Ishikawa (cell line): ENCODE results near the gene CSPG4.

Experiments
- CEBPB ChIP-seq: IDR thresholded peaks from 2 replicates; pipeline ENCODE4 v1.6.1; 2012
- CREB1 ChIP-seq: IDR thresholded peaks from 2 replicates; pipeline ENCODE4 v1.6.1; 2012; ENCODE audit warnings: low read depth
- EGR1 ChIP-seq: IDR thresholded peaks from 2 replicates; pipeline ENCODE4 v1.6.1; 2012
- EP300 ChIP-seq: IDR thresholded peaks from 2 replicates; pipeline ENCODE4 v1.6.1; 2012; ENCODE audit warnings: borderline replicate concordance
- FOXM1 ChIP-seq: IDR thresholded peaks from 2 replicates; pipeline ENCODE4 v1.6.1; 2012; ENCODE audit warnings: low read depth, borderline replicate concordance
- MAX ChIP-seq: IDR thresholded peaks from 2 replicates; pipeline ENCODE4 v1.6.1; 2012
- NFIC ChIP-seq: IDR thresholded peaks from 2 replicates; pipeline ENCODE4 v1.6.1; 2012
- RAD21 ChIP-seq: IDR thresholded peaks from 2 replicates; pipeline ENCODE4 v1.6.1; 2012; ENCODE audit warnings: low read depth
- TAF1 ChIP-seq: IDR thresholded peaks from 2 replicates; pipeline ENCODE4 v1.6.1; 2012; ENCODE audit warnings: low read depth, mild to moderate bottlenecking
- TCF12 ChIP-seq: IDR thresholded peaks from 2 replicates; pipeline ENCODE4 v1.6.1; 2012; ENCODE audit warnings: low read depth
- TEAD4 ChIP-seq: IDR thresholded peaks from 2 replicates; pipeline ENCODE4 v1.6.1; 2012
- USF1 ChIP-seq: IDR thresholded peaks from 2 replicates; pipeline ENCODE4 v1.6.1; 2012
- YY1 ChIP-seq: IDR thresholded peaks from 2 replicates; pipeline ENCODE4 v1.6.1; 2012; ENCODE audit warnings: low read depth
- ZBTB7A ChIP-seq: IDR thresholded peaks from 2 replicates; pipeline ENCODE4 v1.6.1; 2012; ENCODE audit warnings: low read depth
- TF ChIP-seq, protein P1 (sequence below): IDR thresholded peaks from 2 replicates; pipeline ENCODE4 v1.6.1; 2012; ENCODE audit warnings: low read depth, mild to moderate bottlenecking

The CSPG4 gene

GRCh38 chr15:75733761-75734651 lies 21.4 kb upstream of the CSPG4 start:
- TF ChIP-seq TEAD4 = no peak
- peak; percentile 62 for TF ChIP-seq USF1

DNA sequence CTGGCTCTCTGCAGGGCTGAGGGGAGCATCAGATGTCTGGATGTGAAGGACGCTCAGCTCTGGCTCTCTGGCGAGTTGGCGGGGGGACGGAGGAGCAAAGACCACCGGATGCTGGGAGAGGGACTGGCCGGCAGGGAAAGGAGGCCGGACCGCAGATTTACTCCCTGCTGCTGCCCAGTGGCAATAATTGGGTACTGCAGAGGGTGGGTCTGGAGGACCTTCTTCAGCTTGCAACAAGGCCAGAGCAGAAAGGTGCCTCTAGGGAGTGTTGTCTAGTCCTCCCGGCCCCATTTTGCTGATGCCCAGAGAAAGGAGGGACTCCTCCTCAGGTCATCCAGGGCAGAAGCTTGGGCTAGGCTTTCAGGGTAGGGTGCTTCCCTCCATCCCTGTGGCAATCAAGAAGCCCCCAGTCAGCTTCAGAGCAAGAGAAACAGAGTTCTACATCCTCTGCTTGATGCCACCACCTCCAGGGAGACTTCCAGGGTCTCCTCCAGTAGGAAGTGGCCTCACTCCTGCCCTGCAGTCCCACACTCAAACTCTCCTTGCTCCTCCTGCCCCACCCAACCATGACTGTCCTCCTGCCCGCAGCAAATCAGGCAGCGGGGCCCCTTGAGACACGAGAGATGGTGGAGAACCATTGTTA lies 20.3 kb upstream of the CSPG4 start:
- TF ChIP-seq FOXM1 (no peak), RAD21 (peak; percentile 63)

DNA sequence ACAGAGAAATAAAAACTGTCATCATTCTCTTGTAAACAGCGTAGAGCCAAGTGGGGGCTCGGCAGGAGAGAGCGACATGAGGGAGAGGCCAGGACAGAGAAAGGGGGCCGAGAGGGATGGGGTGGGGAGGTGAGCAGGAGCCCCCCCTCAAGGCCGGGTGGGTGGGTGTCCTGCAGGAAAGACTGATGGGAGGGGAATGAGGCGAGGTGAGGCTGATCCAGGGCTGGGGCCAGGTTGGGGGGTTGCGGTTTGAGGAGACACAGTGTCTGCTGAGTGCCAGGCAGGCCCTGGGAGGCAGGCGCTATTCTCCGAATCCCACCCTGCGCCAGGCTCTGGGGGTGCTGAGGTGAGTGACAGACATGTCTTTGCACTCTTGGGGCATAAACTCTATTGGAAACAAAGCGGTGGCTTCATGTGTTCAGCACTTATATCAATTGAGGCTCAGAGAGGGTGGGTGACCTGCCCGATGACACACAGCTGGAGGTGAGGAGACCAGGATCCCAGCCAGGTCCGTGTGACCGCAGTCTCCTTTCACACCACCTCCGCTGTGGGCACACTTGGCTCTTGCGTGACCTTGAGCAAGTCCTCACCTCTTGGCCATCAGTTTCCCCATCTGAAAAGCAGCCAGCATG lies 19.6 kb upstream of the CSPG4 start:
- TF ChIP-seq EGR1 (no peak), YY1 (no peak), FOXM1 (no peak), TCF12 (no peak), EP300 (no peak)
- TF ChIP-seq, protein P1, sequence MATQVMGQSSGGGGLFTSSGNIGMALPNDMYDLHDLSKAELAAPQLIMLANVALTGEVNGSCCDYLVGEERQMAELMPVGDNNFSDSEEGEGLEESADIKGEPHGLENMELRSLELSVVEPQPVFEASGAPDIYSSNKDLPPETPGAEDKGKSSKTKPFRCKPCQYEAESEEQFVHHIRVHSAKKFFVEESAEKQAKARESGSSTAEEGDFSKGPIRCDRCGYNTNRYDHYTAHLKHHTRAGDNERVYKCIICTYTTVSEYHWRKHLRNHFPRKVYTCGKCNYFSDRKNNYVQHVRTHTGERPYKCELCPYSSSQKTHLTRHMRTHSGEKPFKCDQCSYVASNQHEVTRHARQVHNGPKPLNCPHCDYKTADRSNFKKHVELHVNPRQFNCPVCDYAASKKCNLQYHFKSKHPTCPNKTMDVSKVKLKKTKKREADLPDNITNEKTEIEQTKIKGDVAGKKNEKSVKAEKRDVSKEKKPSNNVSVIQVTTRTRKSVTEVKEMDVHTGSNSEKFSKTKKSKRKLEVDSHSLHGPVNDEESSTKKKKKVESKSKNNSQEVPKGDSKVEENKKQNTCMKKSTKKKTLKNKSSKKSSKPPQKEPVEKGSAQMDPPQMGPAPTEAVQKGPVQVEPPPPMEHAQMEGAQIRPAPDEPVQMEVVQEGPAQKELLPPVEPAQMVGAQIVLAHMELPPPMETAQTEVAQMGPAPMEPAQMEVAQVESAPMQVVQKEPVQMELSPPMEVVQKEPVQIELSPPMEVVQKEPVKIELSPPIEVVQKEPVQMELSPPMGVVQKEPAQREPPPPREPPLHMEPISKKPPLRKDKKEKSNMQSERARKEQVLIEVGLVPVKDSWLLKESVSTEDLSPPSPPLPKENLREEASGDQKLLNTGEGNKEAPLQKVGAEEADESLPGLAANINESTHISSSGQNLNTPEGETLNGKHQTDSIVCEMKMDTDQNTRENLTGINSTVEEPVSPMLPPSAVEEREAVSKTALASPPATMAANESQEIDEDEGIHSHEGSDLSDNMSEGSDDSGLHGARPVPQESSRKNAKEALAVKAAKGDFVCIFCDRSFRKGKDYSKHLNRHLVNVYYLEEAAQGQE = no peak

GRCh38 chr15:75731248-75732151 lies 18.9 kb upstream of the CSPG4 start:
- TF ChIP-seq RAD21 = no peak
- no peak for TF ChIP-seq USF1
- TF ChIP-seq MAX = no peak
- no peak for TF ChIP-seq TEAD4
- no peak for TF ChIP-seq TCF12
- no peak for TF ChIP-seq NFIC
- TF ChIP-seq EGR1 = no peak
- no peak for TF ChIP-seq YY1
- no peak for TF ChIP-seq EP300
- no peak for TF ChIP-seq FOXM1
- no peak for TF ChIP-seq TAF1
- TF ChIP-seq CEBPB = no peak
- TF ChIP-seq, protein P1 = no peak
- no peak for TF ChIP-seq ZBTB7A
- no peak for TF ChIP-seq CREB1

GRCh38 chr15:75729326-75730069 lies 16.9 kb upstream of the CSPG4 start:
- TF ChIP-seq RAD21 = no peak
- no peak for TF ChIP-seq CEBPB
- no peak for TF ChIP-seq ZBTB7A
- no peak for TF ChIP-seq CREB1
- TF ChIP-seq, protein P1 = no peak
- TF ChIP-seq EGR1 = no peak
- TF ChIP-seq TAF1 = no peak
- no peak for TF ChIP-seq EP300
- TF ChIP-seq YY1 = no peak
- no peak for TF ChIP-seq USF1
- TF ChIP-seq FOXM1 = no peak
- TF ChIP-seq MAX = no peak
- TF ChIP-seq TCF12 = no peak
- TF ChIP-seq TEAD4 = no peak
- TF ChIP-seq NFIC = no peak
